SK-MEL-5 (cell line): Measurements from ENCODE around the gene CPNE8. TPM values are rescaled to one million over a fixed set of nuclear protein-coding genes. Genes with fewer than 3 reads are reported as not detected.

Source experiments
- DNase-seq: peaks from one replicate; pipeline ENCODE4 v3.0.0-alpha.2; 2016; ENCODE audit warnings: low read depth, low spot score
- in situ Hi-C: cut with HindIII; loops from 2 replicates; pipeline ENCODE4 v1.10.0; 2016; ENCODE audit warnings: low sequenced_read_pairs, high pct_unique_total_duplicates, low pct_unique_long_range_greater_than_20kb
- total RNA-seq: library from RNA; depleted of rRNA; stranded (reverse); fragments of >200 nt; shearing (Covaris generic); gene quantifications from 2 replicates; pipeline ENCODE4 v1.2.3, GENCODE V29; 2014

The CPNE8 gene
- total RNA-seq, 1 experiment from 2014 or later, result 42.3 TPM

DNA sequence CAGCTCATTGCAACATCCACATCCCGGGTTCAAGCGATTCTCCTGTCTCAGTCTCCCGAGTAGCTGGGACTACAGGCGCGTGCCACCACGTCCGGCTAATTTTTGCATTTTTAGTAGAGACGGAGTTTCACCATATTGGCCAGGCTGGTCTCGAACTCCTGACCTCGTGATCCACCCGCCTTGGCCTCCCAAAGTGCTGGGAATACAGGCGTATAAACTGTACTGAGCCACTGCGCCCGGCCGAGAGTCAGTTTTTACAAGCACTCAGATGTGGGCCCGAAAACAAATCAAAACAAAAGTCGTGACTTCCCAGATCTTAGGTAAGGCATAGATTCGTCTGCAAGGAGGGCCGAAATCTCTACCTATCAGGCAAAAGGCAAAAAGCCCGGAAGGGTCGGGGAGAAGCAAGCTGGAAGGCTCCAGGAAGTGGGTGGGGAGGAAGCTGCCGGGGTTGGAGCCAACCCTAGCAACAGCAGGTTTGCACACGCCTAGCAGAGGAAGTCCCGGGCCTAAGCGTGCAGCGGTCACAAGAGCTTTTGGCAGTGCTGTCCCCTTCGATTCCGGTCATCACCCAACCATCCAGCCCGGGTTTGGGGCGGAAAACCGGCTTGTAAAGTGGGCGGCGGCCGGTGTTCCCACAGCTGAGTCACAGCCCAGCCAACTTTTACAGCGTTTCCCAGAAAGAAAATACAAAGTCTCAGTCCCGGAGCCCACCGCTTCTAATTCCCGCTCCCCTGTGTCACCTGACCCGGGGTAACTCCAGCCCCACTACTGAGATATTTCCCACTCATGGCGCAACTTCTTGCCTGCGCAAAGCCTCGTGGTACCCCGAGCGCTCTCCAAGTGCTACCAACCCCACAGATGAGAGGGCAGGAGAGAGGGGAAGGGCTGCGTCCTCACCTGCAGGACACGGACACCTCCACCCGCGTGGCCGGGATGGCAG lies 583 bp downstream of the CPNE8 start:
- in situ Hi-C loops, result no loop called here

DNA sequence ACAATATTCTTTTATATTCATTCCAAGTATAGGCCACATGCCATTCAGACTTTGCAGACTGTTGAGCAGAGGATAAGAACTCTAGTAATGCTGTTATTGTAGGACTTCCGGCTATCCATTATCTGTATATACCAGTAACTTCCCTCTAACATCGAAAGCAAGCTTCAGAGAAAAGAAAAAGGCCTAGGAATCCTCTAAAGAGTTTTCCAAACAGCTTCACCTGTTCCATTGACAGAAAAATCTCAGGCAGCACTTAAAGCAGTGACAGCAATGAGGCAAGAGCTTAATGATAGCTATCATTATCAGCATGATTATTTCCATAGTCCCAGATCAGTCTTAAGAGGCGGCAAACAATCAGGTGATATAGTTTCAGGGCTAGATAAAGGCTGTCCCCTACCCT lies 1.8 kb downstream of the CPNE8 start:
- in situ Hi-C loops, result no loop called here
- no peak for DNase-seq

More for the DNA sequence above, 583 bp downstream of the CPNE8 start:
- peak; percentile 94 for DNase-seq

DNA sequence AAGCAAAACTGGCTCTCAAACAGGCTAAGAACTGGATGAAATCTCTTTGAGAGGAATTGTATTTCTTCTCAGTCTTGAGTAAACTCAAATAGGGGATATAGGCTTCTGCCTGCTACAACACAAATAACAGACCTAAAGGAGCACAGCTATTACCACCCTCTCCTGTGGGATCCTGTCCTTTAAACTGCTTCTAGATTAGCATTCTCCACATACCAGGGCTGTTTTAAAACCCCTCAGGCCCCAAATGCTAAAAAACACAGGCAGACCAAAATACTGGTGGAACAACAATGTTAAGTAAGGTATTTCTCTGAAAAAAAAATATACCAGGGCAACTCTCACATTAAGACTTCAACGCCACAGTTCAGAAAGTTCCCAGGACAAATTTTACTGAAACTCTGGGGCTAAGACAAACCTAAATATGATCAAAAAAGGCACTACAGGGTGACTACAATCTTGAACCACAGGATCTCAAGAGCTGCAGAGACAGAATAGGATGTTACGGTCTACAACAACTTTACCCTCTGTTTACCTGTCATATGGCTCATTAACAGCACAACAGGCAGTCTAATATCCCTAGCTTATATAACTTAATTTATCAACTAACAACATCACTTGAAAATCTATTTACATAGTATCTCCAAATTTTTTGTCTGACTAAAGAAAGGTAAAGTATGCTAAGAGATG lies 7.2 kb downstream of the CPNE8 start:
- in situ Hi-C loops, result no loop called here
- DNase-seq, result peak; percentile 28

DNA sequence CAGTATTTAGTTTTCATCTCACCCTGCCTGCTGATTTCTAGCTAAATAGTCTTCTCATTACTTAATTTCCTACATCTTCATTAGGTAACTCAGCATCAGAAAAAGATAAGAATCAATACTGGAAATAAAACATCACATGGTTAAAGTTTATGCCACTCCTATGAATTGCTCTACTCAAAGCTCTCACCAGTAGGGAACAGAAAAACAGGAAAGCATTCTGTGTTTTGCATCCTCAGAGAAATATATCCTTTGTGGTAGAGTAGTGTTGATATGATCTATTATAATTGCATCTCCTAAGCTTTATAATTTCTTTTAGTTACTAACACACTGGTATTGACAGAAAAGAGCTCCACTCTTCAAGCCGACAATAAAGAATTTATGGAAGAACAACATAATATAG lies 9.9 kb downstream of the CPNE8 start:
- peak; percentile 20 for DNase-seq
- in situ Hi-C loops, result no loop called here

DNA sequence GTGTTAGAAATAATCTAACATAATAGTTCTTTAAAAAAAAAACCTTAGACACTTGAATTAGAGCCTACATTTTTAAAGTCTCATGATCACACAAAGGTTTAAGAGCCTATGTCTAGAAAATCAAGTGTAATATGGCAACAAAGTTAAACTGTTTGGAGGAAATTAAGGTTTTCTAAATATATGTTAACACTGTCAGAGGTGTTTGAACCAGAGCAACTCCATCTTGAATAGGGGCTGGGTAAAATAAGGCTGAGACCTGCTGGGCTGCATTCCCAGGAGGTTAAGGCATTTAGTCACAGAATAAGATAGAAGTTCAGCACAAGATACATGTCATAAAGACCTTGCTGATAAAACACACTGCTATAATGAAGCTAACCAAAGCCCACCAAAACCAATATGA lies 12.4 kb downstream of the CPNE8 start:
- DNase-seq, result no peak
- in situ Hi-C loops, result no loop called here

DNA sequence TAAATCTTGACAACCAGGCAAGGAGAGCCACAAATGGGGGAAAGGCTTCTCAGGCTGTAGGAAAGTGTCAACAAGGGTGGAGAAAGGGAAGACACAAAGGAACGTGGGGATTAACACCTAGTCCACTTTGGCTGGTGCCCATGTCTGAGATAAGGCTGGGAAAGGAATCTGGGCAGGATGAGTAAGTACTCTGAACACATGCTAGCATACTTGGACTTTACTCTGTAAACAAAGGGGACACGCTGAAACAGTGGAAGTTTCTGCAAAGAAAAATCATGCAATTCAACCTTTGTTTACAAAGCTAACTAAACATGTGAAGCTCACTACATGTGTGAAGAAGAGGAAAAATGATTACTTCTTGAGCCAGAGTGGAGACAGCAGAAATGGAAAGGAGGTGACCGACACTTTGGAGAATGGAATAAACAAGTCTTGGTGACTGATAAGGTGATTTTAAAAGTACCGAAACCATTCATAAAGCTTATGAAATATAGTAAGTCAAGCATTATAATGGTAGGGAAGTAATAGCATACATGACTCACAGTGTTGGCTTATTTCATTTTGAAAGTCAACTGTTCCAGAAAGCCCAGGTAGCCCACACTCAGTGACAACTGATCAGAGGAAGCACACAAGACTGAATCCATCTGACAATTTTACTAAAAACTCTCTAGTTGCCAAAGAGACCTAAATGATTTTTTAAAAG lies 13.2 kb downstream of the CPNE8 start:
- in situ Hi-C loops, result no loop called here
- no peak for DNase-seq

DNA sequence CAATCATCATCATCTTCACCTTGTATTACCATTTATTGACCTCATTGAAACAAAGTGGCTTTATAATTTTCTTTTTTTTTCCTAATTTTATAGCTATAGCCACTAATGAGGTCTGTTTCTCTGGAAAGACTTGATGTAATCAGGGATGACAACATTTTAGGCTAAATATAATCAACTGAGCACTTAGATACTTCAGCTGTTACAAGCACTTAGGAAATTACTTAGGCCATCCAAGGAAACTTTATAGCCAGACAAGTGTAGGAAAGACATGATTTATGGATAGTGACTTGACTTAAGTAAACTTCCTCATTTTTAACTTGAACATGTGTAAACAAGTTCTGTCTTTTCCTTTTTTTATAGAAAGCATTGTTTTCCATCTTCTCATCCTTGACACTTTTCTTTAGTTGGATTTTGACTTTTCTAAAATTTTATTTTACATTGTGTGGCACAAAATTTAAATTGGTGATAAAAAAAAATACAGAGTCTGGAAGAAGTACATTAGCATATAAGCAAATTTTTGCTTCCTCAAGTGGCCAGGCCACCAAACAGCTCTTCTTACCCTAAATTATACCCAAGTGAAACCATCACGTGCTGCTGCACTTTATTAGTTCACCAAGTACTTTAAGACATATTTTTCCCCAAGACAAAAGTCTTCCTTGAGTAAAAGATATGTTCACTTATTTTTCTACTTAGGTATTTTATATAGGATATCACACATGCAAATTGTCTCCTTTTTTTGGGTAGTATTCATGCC lies 15.1 kb downstream of the CPNE8 start:
- in situ Hi-C loops, result no loop called here
- DNase-seq, result no peak

DNA sequence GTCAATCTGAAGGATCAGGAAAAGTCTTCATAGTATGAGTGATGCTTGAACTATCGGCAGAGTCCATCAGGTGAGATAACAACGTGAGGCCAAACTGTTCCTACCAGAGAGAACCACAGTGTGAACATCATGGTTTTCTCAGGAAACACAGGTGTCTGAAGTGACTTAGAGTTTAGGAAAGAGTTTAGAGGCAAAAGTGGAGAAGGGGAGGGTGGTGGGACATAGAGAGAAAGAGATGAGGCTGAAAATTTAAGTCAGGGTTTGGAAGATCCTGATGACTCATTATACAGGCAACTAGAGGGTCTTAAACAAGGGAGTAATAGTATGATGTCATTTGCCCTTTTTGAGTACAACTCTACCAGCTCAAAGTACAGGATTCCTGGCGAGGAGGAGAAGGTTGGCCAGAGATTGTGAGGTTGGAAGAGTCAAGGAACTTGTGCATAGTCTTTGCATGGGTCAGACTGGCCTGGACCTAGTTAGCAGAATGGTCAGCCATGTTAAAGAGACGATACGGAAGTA lies 16.0 kb downstream of the CPNE8 start:
- in situ Hi-C loops, result no loop called here
- DNase-seq, result no peak

DNA sequence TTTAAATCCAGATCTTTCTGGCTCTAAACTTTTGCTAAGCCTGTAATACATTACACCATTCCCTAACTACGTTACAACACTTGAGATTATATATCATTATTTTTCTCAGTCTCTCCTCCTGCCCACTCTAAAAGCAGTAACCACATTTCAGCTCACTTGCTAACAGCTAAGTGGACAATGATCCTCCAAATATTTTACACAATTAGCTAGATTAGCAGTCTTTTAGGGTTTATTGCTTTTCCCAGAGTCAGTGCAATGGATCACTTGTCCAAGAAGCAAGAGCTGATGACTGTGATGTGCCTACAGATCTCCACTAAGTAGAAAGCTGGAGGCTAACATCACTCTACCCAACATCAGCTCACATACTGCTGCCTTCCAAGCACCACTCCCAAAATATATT lies 17.6 kb downstream of the CPNE8 start:
- in situ Hi-C loops, result no loop called here

DNA sequence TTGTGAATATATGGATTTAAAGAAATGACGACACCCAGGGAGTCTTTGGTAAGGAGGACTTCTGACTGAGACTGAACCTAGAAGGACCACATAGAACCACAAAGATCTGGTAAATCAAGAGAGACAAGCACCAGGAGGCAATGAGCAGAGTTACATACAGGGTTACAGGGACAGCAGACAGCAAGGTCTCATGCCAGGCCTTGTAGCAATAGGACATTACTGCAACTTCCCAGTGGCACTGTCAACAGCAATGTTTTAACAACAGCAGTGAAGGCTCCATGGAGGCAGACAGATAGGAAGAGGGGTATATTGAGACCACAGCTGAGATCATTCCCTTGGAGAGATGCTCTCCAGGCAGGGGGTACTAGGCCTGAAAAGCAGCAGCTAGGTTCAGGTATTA lies 18.5 kb downstream of the CPNE8 start:
- in situ Hi-C loops, result no loop called here
- DNase-seq, result no peak

More for the DNA sequence above, 17.6 kb downstream of the CPNE8 start:
- DNase-seq, result no peak

DNA sequence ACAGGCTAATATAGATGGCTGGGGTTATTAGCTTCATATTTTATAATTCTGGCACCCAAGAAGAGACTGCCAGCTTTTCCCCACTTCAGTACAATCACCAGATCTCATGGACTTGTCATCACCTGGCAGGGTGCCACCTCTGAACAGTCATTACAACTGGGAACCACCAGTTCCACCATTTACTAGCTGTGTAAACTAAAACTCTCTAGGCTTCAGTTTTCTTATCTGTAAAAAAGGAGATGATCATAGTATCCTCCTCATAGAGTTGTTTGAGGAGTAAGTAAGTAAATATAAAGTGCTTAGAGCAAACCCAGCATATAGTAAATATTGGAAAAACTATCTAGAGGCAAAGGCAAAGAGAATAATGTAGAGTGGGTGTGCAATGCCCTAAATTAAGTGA lies 19.3 kb downstream of the CPNE8 start:
- no peak for DNase-seq
- in situ Hi-C loops, result no loop called here

DNA sequence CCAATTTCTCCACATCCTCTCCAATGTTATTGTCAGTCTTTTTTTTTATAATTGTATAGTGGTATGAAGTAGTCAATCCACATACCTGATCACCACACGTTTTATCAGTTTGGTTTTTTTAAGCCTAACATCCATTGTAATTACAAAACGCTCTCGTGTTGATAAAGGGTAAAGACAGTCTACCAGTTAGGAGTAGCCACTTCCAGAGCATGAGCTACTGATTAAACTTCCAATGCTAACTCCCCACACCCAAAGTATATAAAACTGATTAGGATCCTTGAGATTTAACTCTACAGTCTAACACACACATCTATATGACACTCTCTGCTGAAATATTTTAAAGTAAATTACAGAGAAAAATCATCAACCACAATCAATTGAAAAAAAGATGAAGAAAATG lies 20.7 kb downstream of the CPNE8 start:
- in situ Hi-C loops, result no loop called here
- no peak for DNase-seq

DNA sequence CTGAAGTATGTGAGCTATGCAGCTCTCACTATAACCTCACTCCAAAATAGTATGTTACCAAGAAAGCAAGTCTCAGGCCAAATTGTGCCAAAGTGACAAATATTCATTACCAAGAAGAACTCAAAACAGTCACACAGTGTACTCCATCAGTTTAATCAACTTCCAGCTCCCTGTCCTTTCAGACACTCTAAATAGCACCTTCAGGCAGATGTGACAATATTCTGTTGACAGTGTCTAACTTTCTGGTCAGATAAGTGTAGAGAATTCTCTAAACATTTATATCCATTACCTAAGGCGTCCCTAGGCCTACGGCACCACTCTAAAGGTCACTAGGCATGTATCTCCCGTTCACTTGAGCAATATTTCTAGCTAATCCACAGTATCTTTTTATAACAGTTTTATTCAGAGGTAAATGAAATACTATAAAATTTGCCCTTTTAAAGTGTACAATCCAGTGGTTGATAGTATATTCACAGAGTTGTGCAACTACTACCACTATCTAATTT lies 21.7 kb downstream of the CPNE8 start:
- in situ Hi-C loops, result no loop called here

DNA sequence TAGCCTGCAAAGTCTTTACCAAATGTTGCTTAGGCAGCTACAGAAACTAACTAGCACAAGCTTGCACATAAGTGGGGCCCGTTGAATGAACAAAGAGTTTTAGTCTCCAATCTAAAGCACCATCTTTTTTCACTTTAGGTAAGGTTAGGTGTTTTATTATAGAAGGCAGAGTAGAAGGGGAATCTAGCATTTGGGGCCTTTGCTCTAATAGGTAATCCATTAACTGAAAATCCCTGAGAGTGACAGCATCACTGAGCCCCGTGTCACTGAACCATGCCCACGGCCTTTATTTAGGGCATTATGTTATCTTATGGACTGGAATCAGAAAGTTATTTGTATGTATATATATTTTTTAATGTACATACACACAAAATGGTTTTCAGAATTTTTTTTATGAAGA lies 25.1 kb downstream of the CPNE8 start:
- in situ Hi-C loops, result no loop called here
- DNase-seq, result no peak

More for the DNA sequence above, 21.7 kb downstream of the CPNE8 start:
- DNase-seq, result no peak

DNA sequence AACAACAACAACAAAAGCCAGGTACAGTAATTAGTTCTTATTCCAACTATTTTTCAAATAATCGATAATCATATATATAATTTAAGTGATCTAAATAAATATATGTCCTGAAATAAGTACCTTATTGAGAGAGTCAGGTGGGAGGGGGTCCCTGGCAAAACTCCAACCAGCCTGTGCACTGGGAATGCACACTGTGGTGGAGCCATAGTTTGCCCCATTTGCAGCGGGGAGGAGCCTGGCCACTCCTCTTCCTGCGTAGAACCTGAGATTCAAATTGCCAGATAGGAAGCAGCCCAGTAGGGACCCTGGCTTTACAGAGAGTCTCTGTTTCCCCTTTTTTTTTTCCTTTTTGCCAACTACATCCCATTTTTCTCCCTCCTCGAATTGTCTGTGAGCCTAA lies 26.4 kb downstream of the CPNE8 start:
- no peak for DNase-seq
- in situ Hi-C loops, result no loop called here

DNA sequence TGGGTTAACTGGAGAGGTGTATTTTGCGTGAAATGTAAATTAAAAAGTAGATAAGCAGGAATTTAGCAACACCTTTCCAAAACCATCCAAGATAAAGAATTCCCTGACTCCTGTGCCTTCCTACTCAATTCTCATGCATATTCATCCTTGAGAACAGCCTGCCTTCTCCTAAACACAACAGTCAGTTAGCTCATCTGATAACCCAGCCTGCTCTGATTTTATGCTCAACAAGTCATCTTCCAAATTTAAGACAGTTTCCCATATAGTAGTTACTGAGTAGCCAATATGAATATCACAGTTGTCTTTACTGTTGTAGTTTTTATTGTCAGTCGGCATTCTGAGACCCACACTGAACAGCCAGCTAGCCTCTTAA lies 27.1 kb downstream of the CPNE8 start:
- no peak for DNase-seq
- in situ Hi-C loops, result no loop called here

DNA sequence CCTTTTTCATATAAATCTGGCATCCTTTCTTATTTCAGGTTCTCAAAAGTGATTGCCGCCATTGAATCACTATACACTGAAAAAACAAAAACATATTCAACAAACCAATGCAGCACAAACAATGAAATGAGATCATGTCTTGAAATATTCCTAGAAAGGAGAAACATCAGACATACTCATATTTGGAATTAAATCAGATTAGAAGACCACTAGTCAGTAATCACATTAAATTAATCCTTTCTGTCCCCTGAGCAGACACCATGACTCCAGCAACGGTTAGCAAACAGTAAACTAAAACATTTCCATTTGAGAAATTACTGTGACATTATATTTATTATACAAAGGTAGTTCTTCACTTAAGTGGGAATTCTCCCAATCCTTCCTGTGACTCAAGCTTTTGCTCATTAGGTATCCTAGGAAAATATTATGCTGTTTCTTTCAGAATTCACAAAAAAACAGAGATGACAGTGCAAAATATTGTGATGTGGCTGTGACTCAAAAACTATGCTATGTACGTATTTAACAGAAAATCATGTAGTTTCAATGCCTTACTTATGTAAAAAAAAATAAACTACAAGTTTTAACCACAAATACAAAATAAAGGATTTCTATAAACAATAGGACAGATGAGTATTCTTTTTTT lies 29.7 kb downstream of the CPNE8 start:
- in situ Hi-C loops, result no loop called here
- no peak for DNase-seq
